Inferior parietal cortex (tissue), 1 donor: Measurements from ENCODE around the gene COL5A3.
"Not testable (repeated sequence)": the region's sequence is repeated elsewhere in the genome, so short reads cannot be mapped to it uniquely, and the experiment has no call there.

Experiments used
- DNase-seq: peaks from one replicate; pipeline ENCODE4 v3.0.0-alpha.2; 2016; ENCODE audit errors: extremely low spot score

Gene COL5A3

DNA sequence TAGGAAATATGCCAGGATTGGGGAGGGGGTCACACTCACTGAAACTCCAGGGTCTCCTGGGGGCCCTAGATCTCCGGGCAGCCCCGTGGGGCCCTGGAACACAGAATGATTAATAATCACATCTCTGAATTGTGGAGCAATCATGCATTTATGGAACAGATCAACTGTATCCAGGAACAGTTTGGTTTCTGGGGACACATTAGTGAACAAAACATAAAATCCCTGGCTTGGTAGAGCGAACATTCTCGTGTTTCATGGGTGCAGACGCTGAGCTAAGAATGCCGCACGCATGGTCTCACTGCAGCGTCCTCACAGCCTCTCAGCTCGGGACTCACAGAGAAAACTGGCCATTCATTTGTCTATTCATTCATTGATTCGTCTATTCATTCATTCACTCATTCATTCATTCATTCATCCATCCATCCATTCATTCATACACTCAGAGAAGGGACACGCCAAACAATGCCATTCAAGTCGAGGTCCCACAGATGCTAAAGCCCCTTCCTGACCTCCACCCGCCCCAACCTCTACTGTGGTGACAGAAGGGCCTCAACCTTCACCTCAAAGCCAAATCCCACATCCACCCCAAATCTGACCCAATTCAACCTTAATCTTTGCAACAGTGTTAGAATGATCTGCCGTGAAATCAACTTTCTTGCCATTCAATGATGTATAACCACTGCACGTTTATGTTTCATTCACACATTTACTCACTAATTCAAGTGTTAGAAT is 39.0 kb downstream of the COL5A3 start:
- DNase-seq = no peak

DNA sequence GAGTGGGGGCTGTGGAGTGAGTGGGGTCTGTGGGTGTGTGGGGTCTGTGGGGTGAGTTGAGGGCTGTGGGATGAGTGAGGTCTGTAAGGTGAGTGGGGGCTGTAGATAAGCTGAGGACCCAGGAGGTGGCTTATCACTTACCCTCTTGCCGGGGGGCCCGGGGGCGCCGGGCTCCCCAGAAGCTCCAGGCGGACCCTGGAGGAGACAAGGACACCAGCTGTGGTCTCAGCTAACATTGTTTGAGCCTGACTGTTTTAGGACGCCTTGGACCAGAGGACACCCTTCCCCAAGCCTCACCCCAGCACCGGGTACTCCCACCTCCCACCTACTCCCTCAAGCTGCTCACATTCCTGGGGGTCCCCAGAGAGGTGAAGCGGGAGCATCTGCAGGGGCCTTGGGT is 39.8 kb downstream of the COL5A3 start:
- no peak for DNase-seq

DNA sequence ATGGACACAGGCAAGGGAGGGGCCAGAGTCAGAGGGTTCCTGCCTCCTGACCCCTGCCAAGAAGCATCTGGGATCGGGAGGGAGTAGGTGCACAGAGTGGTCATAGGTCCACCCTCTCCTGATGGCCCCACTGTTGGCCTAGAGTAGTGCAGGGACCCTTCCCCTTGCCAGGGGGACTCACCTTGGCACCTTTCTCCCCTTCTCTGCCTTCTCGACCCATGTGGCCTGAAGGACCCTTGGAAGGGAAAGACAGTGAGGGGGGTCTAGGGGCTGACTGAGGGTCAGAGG is 40.7 kb downstream of the COL5A3 start:
- DNase-seq = no peak

DNA sequence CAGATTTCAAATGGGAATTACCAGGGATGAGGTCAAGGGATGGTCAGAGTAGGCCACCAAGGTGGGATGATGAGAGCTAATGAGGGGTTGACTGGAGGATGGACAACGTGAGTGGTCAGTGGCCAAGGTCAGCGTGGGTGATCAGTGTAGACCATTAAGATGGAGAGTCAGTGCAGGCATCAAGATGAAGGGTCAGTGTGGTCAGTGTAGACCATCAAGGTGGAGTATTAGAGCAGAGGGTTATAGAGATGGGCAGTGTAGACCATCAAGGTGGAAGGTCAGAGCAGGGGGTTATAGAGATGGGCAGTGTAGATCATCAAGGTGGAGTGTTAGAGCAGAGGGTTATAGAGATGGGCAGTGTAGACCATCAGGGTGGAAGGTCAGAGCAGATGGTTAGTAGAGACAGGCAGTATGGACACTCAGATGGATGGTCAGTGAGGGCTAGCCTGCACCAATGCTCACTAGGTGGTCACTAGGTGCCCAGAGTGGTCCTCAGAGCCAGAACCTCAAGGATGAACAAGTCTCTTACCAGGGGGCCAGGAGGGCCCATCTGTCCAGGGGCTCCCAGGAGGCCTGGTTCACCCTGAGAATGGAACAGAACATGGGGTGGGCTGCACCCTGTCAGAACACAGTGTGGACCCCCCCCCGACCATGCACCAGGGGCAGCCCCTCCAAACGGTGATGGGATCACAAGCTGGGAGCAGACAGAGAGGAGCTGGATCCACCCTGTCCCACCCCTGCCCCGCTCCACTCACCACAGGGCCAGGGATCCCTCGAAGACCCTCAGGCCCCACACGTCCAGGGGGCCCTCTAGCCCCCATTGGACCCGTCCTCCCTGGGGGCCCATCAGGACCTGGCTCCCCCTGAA is 41.2 kb downstream of the COL5A3 start:
- no peak for DNase-seq

DNA sequence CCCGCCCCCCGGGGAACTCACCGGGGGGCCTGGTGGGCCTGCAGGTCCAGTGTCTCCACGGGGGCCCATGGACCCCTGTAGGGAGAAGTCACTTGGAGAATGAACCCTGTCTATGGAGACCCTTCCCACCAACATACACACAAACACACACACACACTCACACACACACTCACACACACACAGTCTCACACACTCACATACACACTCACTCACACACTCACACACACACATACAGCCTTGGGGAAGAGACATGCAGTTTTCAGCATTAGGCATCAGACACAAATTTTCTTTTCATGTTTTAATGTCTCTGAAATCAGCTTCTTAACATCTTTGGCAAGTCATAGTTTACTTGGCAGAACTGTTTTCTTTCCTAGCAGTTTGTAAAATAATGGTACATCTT is 43.0 kb downstream of the COL5A3 start:
- DNase-seq = no peak

DNA sequence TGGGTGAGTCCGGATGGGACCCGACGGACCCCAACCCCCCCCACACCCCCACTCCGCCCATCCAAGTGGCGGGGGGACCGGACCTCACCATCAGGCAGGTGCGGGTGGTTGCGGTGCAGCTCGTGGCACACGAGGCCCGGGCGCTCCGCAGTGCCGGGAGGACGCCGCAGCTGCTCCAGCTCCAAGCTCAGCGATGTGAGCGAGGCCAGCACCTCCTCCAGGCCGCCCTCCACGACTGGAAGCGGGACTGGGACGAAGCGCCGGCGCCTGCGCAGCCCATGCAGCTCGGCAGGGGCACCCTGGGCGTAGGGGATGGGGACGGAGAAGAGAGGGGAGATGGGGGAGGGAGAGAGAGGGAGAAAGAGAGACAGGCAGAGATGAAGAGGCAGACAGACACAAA is 43.9 kb downstream of the COL5A3 start:
- DNase-seq = no peak

DNA sequence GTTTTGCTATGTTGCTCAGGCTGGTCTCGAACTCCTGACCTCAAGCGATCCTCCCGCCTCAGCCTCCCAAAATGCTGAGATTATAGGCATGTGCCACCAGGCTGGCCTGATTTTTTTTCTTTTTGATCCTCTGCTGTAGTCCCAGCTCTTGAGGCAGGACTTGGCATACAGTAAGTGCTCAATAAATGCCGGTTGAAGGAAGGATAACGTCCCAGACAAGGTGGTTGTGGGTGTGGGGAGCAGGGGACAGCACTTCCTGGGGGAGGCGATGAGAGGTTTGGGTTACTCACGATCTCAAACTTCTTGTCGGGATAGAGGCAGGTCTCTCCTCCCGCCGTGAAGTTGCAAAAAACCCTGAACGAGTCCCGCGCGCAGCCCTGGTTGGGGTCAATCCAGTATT is 44.3 kb downstream of the COL5A3 start:
- DNase-seq = no peak

DNA sequence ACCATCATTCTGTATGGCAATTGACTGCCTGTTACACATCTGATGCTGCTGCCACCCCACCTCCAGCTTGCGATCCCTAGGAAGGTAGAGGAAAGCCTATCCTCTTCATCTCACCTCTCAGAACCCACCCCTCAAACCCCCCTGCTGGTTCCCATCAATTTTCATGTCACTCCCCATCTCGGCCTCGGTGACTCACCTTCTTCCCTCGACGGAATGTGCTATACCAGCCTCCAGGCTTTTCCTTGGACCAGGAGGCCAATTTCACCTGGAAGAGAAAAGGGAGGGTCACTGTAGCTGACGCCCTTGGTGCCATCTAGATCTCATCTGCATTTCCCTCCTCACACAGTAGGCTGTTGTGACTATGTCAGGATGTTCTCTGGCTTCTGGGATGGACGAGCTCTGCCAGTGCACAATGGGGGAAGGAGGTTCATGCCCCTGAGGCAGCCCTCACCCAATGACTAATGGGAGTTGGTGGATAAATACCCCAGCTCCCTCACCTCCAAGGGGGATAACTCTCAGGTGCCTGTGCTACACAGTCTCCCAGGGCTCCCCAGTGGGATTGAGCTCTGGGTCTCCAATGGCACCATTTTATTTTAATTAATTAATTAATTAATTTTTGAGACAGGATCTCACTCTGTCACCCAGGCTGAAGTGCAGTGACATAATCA is 47.5 kb downstream of the COL5A3 start:
- DNase-seq = no peak

DNA sequence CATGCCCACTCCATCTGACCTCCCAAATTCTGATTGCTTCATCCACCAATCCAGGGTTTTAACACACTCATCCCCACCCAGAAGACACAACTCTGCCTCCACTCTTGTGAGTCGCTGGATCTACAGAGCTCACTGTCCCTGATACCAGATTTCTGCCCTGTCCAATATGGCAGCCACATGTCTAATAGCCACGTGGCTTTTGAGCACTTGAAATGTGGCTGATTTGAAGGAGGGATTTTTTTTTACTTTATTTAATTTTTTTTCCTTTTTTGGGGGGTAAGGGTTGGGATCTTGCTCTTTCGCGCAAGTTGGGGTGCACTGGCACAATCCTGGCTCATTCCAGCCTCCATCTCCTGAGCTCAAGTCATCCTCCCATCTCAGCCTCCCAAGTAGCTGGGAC is 49.2 kb downstream of the COL5A3 start:
- no peak for DNase-seq

DNA sequence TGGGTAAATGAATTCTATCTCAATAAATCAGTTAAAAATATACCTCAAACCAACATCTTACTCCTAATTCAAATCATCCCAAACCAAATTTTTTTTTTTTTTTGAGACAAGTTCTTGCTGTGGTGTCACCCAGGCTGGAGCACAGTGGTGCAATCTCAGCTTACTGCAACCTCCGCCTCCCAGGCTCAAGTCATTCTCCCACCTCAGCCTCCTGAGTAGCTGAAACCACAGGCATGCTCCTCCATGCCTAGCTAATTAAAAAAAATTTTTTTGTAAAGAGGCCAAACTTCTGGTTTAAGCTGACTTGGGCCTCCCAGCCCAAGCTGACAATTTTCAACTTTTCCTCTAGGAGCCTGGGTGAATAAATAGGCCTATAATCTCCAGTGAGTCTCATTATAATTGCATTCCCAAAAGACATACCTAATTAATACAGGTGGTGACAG is 51.9 kb downstream of the COL5A3 start:
- DNase-seq = no peak

DNA sequence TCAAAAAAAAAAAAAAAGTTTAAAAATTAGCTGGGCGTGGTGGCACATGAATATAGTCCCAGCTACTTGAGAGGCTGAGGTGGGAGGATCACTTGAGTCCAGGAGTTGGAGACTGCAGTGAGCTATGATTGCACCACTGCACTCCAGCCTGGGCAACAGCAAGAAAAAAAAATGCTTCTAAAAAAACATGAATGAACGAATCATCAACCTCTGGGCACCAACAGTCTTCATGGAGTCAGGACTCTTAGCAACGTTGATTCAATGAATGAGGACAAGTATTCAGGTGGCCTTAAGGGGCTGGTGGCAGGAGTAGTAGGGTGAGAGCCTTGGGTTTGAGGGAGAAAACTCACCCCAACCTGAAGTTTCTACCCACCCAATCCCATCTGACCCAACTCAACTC is 53.3 kb downstream of the COL5A3 start:
- DNase-seq = no peak

DNA sequence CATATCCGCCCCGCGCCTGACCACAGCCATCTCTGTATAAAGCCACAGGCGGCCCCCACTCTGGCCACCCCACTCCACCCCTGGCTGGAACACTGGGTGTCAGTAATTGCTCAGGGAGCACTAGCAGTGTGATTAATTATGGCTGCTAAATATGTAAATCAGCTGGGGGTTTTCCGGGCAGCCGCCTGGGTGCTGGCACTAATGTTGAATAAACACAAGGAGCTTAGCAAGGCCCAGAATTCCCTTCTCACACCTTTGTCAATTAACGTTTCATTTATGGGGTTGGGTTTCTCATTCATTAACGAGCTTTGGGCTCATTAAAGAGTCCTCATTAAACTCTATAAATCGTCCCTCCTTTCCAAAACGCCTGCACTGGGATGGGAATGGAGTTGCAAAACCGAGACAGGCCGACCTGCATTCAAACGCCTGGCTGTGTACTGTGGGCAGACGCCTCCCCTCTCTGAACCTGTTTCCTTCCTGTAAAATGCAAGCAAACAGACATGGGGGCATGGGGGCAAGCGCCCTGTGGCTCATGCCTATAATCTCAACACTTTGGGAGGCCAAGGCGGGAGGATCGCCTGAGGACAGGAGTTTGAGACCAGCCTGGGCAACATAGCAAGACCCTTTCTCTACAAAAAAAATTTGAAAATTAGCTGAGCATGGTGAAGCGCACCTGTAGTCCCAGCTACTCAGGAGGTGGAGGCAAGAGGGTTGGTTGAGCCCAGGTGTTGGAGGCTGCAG is 56.3 kb downstream of the COL5A3 start:
- DNase-seq = peak; percentile 33

DNA sequence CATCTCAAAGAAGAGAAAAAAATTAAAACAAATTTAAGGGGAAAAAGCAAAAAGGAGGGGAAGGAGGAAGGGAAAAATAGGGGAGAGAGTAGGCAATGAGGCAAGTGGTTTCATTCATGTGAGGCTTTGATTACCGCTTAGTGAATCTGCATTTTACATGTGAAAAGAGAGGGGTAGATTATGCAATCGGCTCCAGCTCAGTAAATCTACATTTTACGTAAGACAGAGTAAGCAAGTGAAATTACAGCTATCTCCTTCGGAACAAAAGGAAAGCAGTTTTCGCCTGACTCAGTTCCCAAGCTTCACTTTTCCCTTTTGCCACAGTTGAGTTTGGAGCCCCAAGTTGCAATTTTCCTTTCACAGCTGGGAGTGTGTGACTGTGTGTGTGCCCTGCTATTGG is 58.0 kb downstream of the COL5A3 start:
- no peak for DNase-seq

DNA sequence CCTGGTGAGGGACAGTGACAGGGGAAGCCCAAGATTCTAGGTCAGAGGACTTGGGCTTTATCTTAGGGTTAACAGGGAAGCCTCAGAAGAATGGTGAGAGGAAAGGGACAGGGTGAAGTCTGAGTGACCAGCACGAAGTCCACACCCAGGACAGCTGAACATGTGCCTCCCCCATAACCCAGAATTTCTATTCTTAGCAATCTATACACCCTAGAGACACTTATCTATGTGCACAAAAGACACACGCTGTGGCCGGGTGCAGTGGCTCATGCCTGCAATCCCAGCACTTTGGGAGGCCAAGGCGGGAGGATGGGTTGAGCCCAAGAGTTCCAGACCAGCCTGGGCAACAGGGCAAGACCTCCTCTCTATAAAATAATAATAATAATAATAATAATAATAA is 62.9 kb downstream of the COL5A3 start:
- DNase-seq = no peak

DNA sequence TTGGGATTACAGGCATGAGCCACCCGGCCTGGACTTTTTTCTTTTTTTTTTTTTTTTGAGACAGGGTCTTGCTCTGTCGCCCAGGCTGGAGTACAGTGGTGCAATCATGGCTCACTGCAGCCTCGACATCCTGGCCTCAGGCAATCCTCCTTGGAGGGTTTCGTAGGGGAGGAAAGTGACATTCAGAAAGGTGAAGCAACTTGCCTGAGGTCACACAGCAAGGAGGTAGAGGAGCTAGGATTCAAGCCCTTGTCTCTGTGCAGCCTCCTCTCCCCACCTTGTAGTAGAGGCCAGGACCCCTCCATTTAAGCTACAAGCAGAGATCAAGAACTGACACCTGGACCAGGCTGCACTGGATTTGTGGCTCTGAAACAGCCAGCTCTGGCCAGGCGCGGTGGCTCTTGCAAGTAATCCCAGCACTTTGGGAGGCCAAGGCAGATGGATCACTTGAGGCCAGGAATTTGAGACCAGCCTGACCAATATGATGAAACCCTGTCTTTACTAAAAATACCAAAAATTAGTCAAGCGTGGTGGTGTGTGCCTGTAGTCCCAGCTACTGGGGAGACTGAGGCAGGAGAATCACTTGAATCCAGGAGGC is 63.7 kb downstream of the COL5A3 start:
- DNase-seq = not testable (repeated sequence)

DNA sequence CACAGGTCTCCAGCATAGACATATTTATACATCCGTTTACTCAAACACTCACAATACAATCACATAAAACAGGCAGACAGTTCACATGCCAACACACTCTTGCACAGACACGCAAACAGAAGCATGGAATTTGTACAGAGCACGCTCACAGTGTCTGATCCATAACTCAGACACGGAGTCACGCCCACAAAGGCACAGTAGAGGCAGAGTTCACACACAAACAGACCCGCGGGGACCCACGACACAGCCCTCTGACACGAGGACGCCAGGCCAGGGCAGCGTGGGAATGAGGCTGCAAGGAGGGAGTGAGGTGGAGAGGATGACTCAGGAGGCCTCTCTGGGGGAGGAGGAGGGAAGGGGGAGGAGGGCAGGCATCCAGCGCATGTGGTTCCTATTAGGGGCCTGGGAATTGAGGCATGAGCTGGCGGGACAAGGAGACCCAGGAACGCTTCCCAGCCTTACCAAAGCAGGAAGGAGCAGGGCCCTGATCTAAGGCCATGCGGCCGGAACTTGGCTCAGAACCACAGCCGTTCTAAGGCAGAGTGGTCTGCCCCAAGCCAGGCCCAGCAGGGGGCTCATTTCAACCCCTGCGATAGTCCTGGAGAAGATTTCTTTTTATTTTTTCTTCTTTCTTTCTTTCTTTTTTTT is 64.9 kb downstream of the COL5A3 start:
- DNase-seq = peak; percentile 25

DNA sequence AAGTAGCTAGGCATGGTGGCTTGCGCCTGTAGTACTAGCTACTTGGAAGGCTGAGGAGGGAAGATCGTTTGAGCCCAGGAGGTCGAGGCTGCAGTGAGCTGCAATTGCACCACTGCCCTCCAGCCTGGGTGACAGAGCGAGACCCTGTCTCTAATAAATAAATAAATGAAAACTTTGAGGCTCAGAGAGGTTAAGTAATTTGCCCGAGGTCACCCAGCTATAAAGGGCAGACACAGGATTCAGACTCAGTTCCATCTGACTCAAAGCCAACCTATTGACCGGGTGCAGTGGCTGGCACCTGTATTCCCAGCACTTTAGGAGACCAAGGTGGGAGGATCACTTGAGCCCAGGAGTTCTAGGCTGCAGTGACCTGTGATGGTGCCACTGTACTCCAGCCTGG is 66.6 kb downstream of the COL5A3 start:
- DNase-seq = no peak

DNA sequence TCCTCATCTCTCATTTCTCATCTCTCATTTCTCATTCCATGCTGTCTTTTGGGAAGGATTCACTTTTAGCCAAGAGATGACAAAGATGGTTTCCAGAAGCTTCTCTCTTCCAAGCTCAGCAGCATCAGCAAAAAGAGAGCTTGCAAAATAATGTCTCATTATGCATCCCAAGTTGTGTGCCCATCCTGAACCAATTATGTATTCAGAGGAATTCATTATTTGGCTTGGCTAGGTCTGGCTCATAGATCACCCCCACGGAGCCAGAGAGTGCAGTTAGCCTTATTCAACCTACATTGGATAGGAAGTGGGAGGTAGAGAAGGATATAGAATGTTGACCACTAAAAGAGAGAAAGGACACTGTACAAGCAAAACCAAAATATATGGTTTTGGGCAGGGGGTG is 68.6 kb downstream of the COL5A3 start:
- DNase-seq = no peak

DNA sequence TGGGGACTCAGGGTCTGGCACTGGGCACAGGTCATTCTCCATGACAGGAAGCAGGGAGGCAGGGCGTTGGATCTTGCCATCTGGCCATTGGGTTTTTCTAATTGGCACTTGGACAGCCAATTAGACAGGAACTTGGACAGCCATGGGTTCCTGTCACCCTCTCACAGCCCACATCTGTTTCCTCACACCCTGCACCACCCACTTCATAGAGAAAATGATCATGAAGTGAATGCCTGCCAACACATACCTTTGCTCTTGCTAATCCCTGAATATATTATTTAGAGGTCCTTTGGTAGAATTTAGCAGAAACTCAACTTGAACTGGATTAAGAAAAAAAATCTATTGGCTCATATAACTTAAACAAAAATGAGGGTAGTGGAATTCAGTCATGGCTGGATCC is 69.1 kb downstream of the COL5A3 start:
- DNase-seq = no peak

DNA sequence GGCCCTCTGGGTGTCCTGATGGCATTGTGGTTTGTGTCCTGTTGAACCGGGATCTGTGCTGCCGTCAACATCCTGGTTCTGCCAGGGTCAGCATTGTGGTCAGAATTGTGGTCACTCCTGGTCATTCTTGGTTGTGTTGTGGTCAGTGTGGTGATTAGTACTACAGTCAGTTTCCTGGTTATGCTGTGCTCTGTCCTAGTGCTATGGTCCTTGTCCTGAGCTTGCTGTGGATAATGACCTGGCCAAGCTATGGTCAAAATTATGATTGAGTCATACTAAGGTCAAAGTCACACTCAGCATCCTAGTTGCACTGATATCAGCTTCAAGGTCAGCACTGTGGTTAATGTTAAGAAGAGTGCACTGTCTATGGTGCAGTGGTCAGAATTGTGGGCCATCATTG is 69.5 kb downstream of the COL5A3 start:
- no peak for DNase-seq

DNA sequence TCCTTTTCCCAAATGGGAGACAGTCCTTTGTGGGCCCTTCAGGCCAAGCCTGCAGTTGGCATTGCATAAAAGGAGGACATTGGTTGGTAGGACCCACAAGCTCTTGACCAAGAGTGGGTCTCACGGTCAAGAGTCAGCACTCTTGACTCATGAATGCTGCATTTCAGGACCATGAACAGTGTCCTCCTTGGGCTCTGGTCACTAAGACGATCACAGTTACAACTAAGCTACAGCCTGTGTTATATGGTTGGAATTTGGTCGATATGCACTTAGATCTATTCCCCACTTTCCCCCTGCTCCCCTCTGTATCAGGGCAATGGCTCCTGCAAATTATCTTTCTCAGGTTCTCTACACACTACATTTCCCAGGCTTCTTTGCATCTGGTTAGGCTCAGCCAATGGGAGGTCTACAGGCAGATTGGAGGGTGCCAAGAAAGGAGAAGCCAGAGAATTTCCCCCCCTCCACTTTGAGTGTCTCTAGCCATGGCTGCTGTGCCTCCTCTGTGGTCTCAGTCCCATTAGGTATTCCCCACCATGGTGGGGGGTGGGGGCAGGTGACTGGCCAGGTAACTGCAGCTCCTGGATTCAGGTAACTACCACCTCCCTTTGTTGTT is 70.9 kb downstream of the COL5A3 start:
- no peak for DNase-seq
